SU-DHL-6 (cell line): Measurements from ENCODE around the gene ZNF281.

ENCODE experiments used
- H2AFZ ChIP-seq: fragments of 200-600 bp; sonication (generic); 2 replicates; pipeline ENCODE4 v1.6.1; 2014; ENCODE audit warnings: low read depth, mild to moderate bottlenecking, moderate library complexity, mixed read lengths, antibody characterized with exemption, low read length; ENCODE audit not compliant: severe bottlenecking
- H3F3A ChIP-seq: fragments of 200-600 bp; shearing (Covaris generic); 2 replicates; pipeline ENCODE4 v1.6.0; 2016; ENCODE audit warnings: antibody characterized with exemption, mild to moderate bottlenecking; ENCODE audit not compliant: insufficient read depth
- H3K27ac ChIP-seq: fragments of 200-600 bp; sonication (generic); 2 replicates; pipeline ENCODE4 v1.5.1; 2016; ENCODE audit warnings: low read depth, mild to moderate bottlenecking, low read length, moderate library complexity, mixed read lengths
- H3K27me3 ChIP-seq: fragments of 200-600 bp; sonication (generic), shearing (Covaris generic); 2 replicates; pipeline ENCODE4 v1.6.0; 2014; ENCODE audit warnings: mild to moderate bottlenecking, low read length
- H3K36me3 ChIP-seq: fragments of 200-600 bp; sonication (generic); 2 replicates; pipeline ENCODE4 v1.6.1; 2014; ENCODE audit warnings: mild to moderate bottlenecking, low read length, mixed read lengths
- H3K4me2 ChIP-seq: fragments of 300-600, 200-600 bp; shearing (Covaris generic), sonication (generic); 2 replicates; pipeline ENCODE4 v1.6.0; 2014; ENCODE audit warnings: low read length, low read depth, mild to moderate bottlenecking; ENCODE audit not compliant: poor library complexity, severe bottlenecking
- H3K4me3 ChIP-seq: fragments of 200-600 bp; sonication (generic); 2 replicates; pipeline ENCODE4 v1.5.1; 2014; ENCODE audit warnings: antibody characterized with exemption, low read length, mild to moderate bottlenecking, mixed read lengths; ENCODE audit not compliant: insufficient read depth, poor library complexity, severe bottlenecking
- H3K79me2 ChIP-seq: fragments of 200-600 bp; sonication (generic); 2 replicates; pipeline ENCODE4 v1.6.1; 2014; ENCODE audit warnings: mild to moderate bottlenecking, low read length, moderate library complexity; ENCODE audit not compliant: insufficient read depth
- H3K9ac ChIP-seq: fragments of 200-600 bp; sonication (generic); 2 replicates; pipeline ENCODE4 v1.7.0; 2014; ENCODE audit warnings: mild to moderate bottlenecking, low read length
- H3K9me2 ChIP-seq: fragments of 200-600 bp; sonication (generic); replicated peaks from 2 replicates; pipeline ENCODE4 v1.6.1; 2014; ENCODE audit warnings: low read length; ENCODE audit not compliant: insufficient read depth
- H3K9me3 ChIP-seq: fragments of 200-600 bp; sonication (generic); 2 replicates; pipeline ENCODE4 v1.6.1; 2014; ENCODE audit warnings: low read length, mixed read lengths; ENCODE audit not compliant: insufficient read depth
- H4K20me1 ChIP-seq: fragments of 200-600 bp; sonication (generic); 2 replicates; pipeline ENCODE4 v1.6.1; 2014; ENCODE audit warnings: low read depth, mild to moderate bottlenecking, antibody characterized with exemption, low read length, moderate library complexity, mixed read lengths
- CTCF ChIP-seq: fragments of 200-600 bp; sonication (generic); IDR thresholded peaks from one replicate; pipeline ENCODE4 v1.5.1; 2017; ENCODE audit warnings: antibody characterized with exemption, mild to moderate bottlenecking, low read length, moderate library complexity; ENCODE audit not compliant: insufficient read depth, poor library complexity, severe bottlenecking
- EZH2phosphoT487 ChIP-seq: fragments of 200-600 bp; sonication (generic), shearing (Covaris generic); conservative IDR thresholded peaks from 2 replicates; pipeline ENCODE4 v1.6.1; 2018; ENCODE audit warnings: mild to moderate bottlenecking, antibody characterized with exemption, low read length, moderate library complexity, mixed read lengths

The ZNF281 gene

DNA sequence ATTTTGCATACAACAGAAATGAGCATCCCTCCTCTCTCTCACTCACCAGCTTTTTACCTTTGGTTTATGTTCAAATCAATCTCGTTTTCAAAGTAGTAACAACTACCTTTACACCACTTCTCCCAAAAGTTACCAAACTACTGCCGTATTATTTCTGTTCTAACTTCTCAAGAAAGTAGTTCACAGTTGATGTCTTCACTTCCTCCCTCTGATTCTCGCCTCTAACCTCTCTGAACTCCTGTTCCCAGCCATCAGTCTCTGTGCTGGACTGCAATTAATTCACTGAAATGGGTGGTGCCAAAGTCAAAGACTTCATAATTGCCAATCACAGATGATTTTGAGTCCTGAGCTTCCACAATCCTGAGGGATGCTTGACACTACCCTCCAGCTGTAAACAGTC lies 54.0 kb downstream of the ZNF281 start:
- Histone ChIP-seq H3K36me3 (no peaks in the 10 kb centered on the region), H2AFZ (no peak overlapping the region), H3K27ac (no peak overlapping the region), H3K9me2 (no peaks in the 10 kb centered on the region), H4K20me1 (no peaks in the 10 kb centered on the region), H3K9me3 (no peaks in the 10 kb centered on the region), H3K9ac (no peak overlapping the region), H3K4me3 (no peak overlapping the region), H3K4me2 (no peak overlapping the region), H3K79me2 (no peaks in the 10 kb centered on the region), H3K27me3 (no peaks in the 10 kb centered on the region), H3F3A (no peaks in the 10 kb centered on the region)
- no peak for TF ChIP-seq CTCF
- TF ChIP-seq EZH2phosphoT487: no peak
